Esophagus muscularis mucosa (tissue), 4 donors: ENCODE measurements around the gene RAD51AP1. TPM values are rescaled to one million over a fixed set of nuclear protein-coding genes. Genes with fewer than 3 reads are reported as not detected.

Experiments used
- DNase-seq: peaks from one replicate; pipeline ENCODE4 v3.0.0-alpha.2; 2017; ENCODE audit errors: extremely low spot score
- H3K27ac ChIP-seq, 4 donors: fragments of 200-600 bp; sonication (generic); replicated peaks in 1 of 4; 1 replicate in 3 of 4; 2 replicates in 1 of 4; pipeline ENCODE4 v1.5.1; 2016 to 2019; ENCODE audit warnings: mild to moderate bottlenecking in 1 of 4
- H3K27me3 ChIP-seq, 4 donors: fragments of 200-600 bp; sonication (generic); one replicate each; pipeline versions ENCODE4 v1.5.1 to v1.6.0; 2016 to 2019
- H3K36me3 ChIP-seq, 4 donors: fragments of 200-600 bp; sonication (generic); one replicate each; pipeline ENCODE4 v1.5.1; 2016 to 2019
- H3K4me1 ChIP-seq, 4 donors: fragments of 200-600 bp; sonication (generic); one replicate each; pipeline ENCODE4 v1.5.1; 2016 to 2019
- H3K4me3 ChIP-seq, 4 donors: fragments of 200-600 bp; sonication (generic); 1 replicate in 2 of 4; 2 replicates in 2 of 4; pipeline ENCODE4 v1.5.1; 2016 to 2019; ENCODE audit warnings: mild to moderate bottlenecking in 4 of 4, moderate library complexity in 1 of 4
- H3K9me3 ChIP-seq, 4 donors: fragments of 200-600 bp; sonication (generic); 1 replicate in 3 of 4; 2 replicates in 1 of 4; pipeline ENCODE4 v1.5.1; 2016 to 2019
- CTCF ChIP-seq, 3 experiments: fragments of 200-600 bp in 2 of 3; fragments of 450-650 bp in 1 of 3; sonication (generic) in 2 of 3; IDR thresholded peaks; one replicate each; pipeline ENCODE4 v1.5.1; 2017 to 2019; ENCODE audit warnings: antibody characterized with exemption in 3 of 3, mild to moderate bottlenecking in 2 of 3, moderate library complexity in 1 of 3
- EP300 ChIP-seq: sonication (generic); formaldehyde crosslinking; IDR thresholded peaks from one replicate; pipeline ENCODE4 v1.6.1; 2017; ENCODE audit warnings: antibody characterized with exemption
- POLR2A ChIP-seq: fragments of 450-650 bp; IDR thresholded peaks from one replicate; pipeline ENCODE4 v1.6.1; 2017; ENCODE audit warnings: antibody characterized with exemption, moderate library complexity, mild to moderate bottlenecking, low read depth
- POLR2AphosphoS5 ChIP-seq, 2 donors: sonication (generic); formaldehyde crosslinking; IDR thresholded peaks; one replicate each; pipeline ENCODE4 v1.6.1; 2017; ENCODE audit warnings: antibody characterized with exemption in 2 of 2
- WGBS: methylation state at CpG from one replicate; pipeline ENCODE4 v1.1.5; 2018; 5-methylcytosine and 5-hydroxymethylcytosine counted together
- intact Hi-C: fragments of 100-400 bp; cut with DNase I; formaldehyde crosslinking; loops from one replicate; pipeline ENCODE4 v1.15.1; 2023
- total RNA-seq, 4 donors: library from RNA; depleted of rRNA; stranded (reverse); fragments of >200 nt; gene quantifications; one replicate each; pipeline versions ENCODE4 v1.1.0 to v1.2.1, GENCODE V29; 2016

Gene RAD51AP1
- total RNA-seq, 4 donors from 2014 or later = 0.58 to 1.4 (median 0.75) TPM

- no peak overlapping the region for H3K4me3 ChIP-seq
- no peak for DNase-seq
- H3K36me3 ChIP-seq = no peaks in the 10 kb centered on the region
- H3K27ac ChIP-seq = no peak overlapping the region
- WGBS = 84% methylated on average over 2 of the region's 2 CpGs
- H3K4me1 ChIP-seq = no peaks in the 10 kb centered on the region
- no peaks in the 10 kb centered on the region for H3K9me3 ChIP-seq
- no peak for TF ChIP-seq POLR2AphosphoS5 (IDR thresholded peaks at IDR 0.05)
- TF ChIP-seq CTCF (IDR thresholded peaks at IDR 0.05) = no peak
- TF ChIP-seq POLR2A = no peak
- TF ChIP-seq EP300 = no peak
- H3K27me3 ChIP-seq = no peaks in the 10 kb centered on the region
- intact Hi-C loops = no loop called here
These were observed 17.1 kb downstream of the RAD51AP1 start for GRCh38 chr12:4555804-4556203.

- WGBS = 87% methylated on average over 2 of the region's 2 CpGs
- H3K27ac ChIP-seq = no peak overlapping the region
These were observed 18.2 kb downstream of the RAD51AP1 start for GRCh38 chr12:4556735-4557530.

GRCh38 chr12:4557586-4557985 is 18.9 kb downstream of the RAD51AP1 start:
- no peak for DNase-seq
- Histone ChIP-seq H3K4me3 (no peak overlapping the region), H3K9me3 (no peaks in the 10 kb centered on the region), H3K4me1 (peaks cover 10 to 11% (median 10%) of the 10 kb centered on the region in 4 donors), H3K27me3 (no peaks in the 10 kb centered on the region), H3K36me3 (no peaks in the 10 kb centered on the region), H3K27ac (no peak overlapping the region)
- no peak for TF ChIP-seq EP300
- no peak for TF ChIP-seq CTCF (IDR thresholded peaks at IDR 0.05)
- no peak for TF ChIP-seq POLR2AphosphoS5 (IDR thresholded peaks at IDR 0.05)
- no peak for TF ChIP-seq POLR2A
- WGBS = 85% methylated on average over 5 of the region's 5 CpGs
- intact Hi-C loops = no loop called here

More at GRCh38 chr12:4556735-4557530, 18.2 kb downstream of the RAD51AP1 start:
- H3K4me1 ChIP-seq = peaks cover 3 to 4% (median 4%) of the 10 kb centered on the region in 4 donors
- no peak for TF ChIP-seq POLR2A
- no peak for TF ChIP-seq POLR2AphosphoS5 (IDR thresholded peaks at IDR 0.05)
- TF ChIP-seq CTCF (IDR thresholded peaks at IDR 0.05) = no peak
- no peak for TF ChIP-seq EP300
- intact Hi-C loops = no loop called here
- no peak for DNase-seq
- no peaks in the 10 kb centered on the region for H3K36me3 ChIP-seq
- no peaks in the 10 kb centered on the region for H3K27me3 ChIP-seq
- no peak overlapping the region for H3K4me3 ChIP-seq
- no peaks in the 10 kb centered on the region for H3K9me3 ChIP-seq

- intact Hi-C loops = no loop called here
- Histone ChIP-seq H3K27me3 (peaks cover 0 to under 1% (median 0%) of the 10 kb centered on the region in 4 donors), H3K27ac (no peak overlapping the region), H3K9me3 (no peaks in the 10 kb centered on the region), H3K36me3 (no peaks in the 10 kb centered on the region), H3K4me3 (no peak overlapping the region), H3K4me1 (peaks cover 10 to 13% (median 11%) of the 10 kb centered on the region in 4 donors)
- DNase-seq = no peak
- TF ChIP-seq POLR2A = no peak
- TF ChIP-seq CTCF (IDR thresholded peaks at IDR 0.05) = no peak
- no peak for TF ChIP-seq POLR2AphosphoS5 (IDR thresholded peaks at IDR 0.05)
- no peak for TF ChIP-seq EP300
- WGBS = 96% methylated on average over 2 of the region's 2 CpGs
These were observed 19.5 kb downstream of the RAD51AP1 start for GRCh38 chr12:4558171-4558570.
